Nephron progenitor cell (in vitro differentiated cells): ENCODE measurements around the gene SPPL2B.

ENCODE experiments used
- DNase-seq: peaks from one replicate; pipeline ENCODE4 v3.0.0; 2021
- H3K27ac Mint-ChIP-seq: 2 replicates; pipeline ENCODE4 v1.8.0; 2021; ENCODE audit warnings: mild to moderate bottlenecking, moderate library complexity, mixed read lengths
- H3K27me3 Mint-ChIP-seq: 2 replicates; pipeline ENCODE4 v1.8.0; 2021; ENCODE audit warnings: mild to moderate bottlenecking, low read depth, mixed read lengths; ENCODE audit not compliant: poor library complexity
- H3K36me3 Mint-ChIP-seq: 2 replicates; pipeline ENCODE4 v1.8.0; 2021; ENCODE audit warnings: low read depth, mixed read lengths
- H3K4me1 Mint-ChIP-seq: 2 replicates; pipeline ENCODE4 v1.8.0; 2021; ENCODE audit warnings: mixed read lengths
- H3K4me3 Mint-ChIP-seq: 2 replicates; pipeline ENCODE4 v1.8.0; 2021; ENCODE audit warnings: mild to moderate bottlenecking, moderate library complexity, mixed read lengths
- H3K9me3 Mint-ChIP-seq: 2 replicates; pipeline ENCODE4 v1.8.0; 2021; ENCODE audit warnings: mild to moderate bottlenecking, moderate library complexity, mixed read lengths
- TF ChIP-seq, protein P1 (sequence below): fragments of 200-600 bp; sonication (generic); IDR thresholded peaks from 2 replicates; pipeline ENCODE4 v1.5.0; 2021; ENCODE audit warnings: antibody characterized with exemption

SPPL2B gene

DNA sequence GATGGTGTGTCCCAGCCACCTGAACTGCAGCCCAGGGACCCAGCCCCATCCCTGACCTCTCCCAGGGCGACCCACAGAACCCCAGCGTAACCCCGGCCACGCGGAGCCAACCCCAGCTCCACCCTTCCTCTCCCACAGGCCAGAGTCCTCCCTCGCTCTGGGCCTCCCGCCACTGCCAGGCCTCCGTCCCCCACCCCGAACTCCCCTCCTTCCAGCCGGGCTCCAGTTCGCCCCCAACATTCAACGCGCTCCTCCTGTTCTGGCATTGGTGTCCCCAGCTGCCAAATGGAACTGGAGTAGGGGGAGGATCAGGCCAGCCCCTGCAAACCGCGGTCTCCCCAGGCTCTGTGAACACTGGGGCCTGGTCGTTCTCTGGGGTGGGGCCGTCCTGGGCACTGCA, 28.0 kb upstream of the SPPL2B start:
- peaks cover 25% of the 10 kb centered on the region for H3K4me1 Mint-ChIP-seq
- no peak overlapping the region for H3K4me3 Mint-ChIP-seq
- no peaks in the 10 kb centered on the region for H3K36me3 Mint-ChIP-seq
- no peak overlapping the region for H3K27ac Mint-ChIP-seq
- H3K27me3 Mint-ChIP-seq: peaks cover 33% of the 10 kb centered on the region
- peaks cover 3% of the 10 kb centered on the region for H3K9me3 Mint-ChIP-seq
- no peak for DNase-seq
- TF ChIP-seq, protein P1, sequence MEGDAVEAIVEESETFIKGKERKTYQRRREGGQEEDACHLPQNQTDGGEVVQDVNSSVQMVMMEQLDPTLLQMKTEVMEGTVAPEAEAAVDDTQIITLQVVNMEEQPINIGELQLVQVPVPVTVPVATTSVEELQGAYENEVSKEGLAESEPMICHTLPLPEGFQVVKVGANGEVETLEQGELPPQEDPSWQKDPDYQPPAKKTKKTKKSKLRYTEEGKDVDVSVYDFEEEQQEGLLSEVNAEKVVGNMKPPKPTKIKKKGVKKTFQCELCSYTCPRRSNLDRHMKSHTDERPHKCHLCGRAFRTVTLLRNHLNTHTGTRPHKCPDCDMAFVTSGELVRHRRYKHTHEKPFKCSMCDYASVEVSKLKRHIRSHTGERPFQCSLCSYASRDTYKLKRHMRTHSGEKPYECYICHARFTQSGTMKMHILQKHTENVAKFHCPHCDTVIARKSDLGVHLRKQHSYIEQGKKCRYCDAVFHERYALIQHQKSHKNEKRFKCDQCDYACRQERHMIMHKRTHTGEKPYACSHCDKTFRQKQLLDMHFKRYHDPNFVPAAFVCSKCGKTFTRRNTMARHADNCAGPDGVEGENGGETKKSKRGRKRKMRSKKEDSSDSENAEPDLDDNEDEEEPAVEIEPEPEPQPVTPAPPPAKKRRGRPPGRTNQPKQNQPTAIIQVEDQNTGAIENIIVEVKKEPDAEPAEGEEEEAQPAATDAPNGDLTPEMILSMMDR: no peak

DNA sequence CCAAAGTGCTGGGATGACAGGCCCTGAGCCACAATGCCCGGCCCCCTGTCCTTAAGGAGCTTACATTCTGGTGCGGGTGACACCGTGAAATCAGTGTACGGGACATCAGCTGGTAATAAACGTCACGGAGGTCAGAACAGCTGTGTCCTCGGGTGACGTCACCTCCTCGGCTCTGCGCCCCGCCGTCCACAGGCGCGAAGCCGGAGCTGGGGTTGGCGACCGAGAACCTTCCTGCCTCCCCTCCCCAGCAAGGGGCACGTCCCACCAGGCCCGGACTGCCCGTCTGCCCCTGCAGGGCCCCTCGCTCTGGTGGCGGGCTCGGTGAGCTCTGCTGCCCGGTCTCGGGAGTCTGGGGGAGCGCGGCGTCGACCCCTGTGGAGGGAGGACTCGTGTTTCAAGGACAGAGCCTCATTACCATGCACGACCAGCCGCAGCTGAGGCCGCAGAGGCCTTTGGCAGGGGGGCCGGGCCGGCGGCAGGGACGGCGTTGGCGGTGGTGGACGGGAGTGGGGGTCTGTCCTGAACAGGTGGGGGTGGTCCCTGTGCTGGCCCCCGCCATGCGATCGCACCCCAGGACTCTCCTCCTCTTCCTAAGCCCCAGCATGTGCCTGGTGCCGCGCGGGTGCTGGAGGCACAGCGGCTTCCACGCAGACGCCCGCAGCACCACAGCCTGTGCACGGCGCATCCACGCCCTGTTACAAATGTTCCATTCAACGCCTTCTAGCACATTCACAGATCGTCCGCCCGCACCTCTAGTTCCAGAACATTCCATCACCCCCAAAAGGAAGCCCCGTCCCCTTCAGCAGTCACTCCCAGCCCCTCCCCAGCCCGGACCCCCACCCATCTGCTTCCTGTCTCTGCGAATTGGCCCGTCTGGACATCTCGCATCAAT, 25.9 kb upstream of the SPPL2B start:
- DNase-seq: peak; percentile 76
- H3K27ac Mint-ChIP-seq: no peak overlapping the region
- H3K9me3 Mint-ChIP-seq: peaks cover 3% of the 10 kb centered on the region
- TF ChIP-seq, protein P1: no peak
- no peaks in the 10 kb centered on the region for H3K36me3 Mint-ChIP-seq
- peak overlapping the region; percentile 22 for H3K4me3 Mint-ChIP-seq
- peaks cover 46% of the 10 kb centered on the region for H3K27me3 Mint-ChIP-seq
- H3K4me1 Mint-ChIP-seq: peaks cover 26% of the 10 kb centered on the region

- TF ChIP-seq, protein P1: no peak
- Mint-ChIP-seq H3K4me1 (peaks cover 26% of the 10 kb centered on the region), H3K4me3 (no peak overlapping the region), H3K27ac (no peak overlapping the region), H3K9me3 (peaks cover 3% of the 10 kb centered on the region), H3K27me3 (peaks cover 49% of the 10 kb centered on the region), H3K36me3 (no peaks in the 10 kb centered on the region)
- DNase-seq: no peak
Observed at GRCh38 chr19:2303211-2303798, 25.2 kb upstream of the SPPL2B start.

DNA sequence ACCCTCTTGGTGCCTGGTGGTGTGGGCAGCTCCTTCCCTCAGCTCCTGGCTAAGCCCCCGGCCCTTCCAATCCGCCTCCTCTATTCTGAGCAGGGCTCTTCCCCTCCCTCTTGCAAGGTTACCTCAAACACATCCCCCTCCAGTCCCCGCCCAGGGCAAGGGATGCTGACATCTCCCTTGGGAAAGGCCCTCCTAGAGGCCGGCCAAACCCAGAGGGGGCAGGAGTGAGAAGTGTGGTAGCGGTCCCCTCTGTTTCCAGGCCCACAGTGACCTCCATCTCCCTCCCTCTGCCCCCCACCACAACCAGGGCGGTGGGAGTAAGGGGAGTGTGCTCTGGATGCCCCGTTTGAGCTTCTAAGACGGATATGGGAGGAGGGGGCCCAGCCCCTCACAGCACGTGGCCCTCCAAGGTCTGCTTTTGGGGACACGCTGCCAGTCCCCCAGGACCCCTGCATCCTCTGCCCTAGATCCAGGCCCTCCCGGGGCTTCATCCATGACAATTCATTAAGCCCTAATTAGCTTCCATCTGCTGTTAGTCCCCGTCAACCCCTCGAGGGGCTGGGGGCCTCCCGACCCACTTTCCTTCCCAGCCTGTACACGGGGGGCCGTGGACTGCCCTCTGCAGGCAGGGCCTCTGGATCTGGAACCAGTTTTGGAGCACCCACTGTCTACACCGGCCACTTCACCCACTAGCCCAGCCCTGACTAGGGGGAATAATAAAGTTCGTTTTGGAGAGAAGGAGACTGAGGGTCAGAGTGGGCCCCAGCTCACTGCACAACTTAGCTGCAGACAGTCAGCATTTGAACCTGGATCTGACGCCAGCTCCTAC, 22.8 kb upstream of the SPPL2B start:
- no peak for DNase-seq
- Mint-ChIP-seq H3K27me3 (peaks cover 65% of the 10 kb centered on the region), H3K4me1 (peaks cover 25% of the 10 kb centered on the region), H3K9me3 (peaks cover 3% of the 10 kb centered on the region), H3K27ac (no peak overlapping the region), H3K36me3 (no peaks in the 10 kb centered on the region), H3K4me3 (no peak overlapping the region)
- TF ChIP-seq, protein P1: no peak

GRCh38 chr19:2306281-2306806, 22.1 kb upstream of the SPPL2B start:
- TF ChIP-seq, protein P1: no peak
- H3K27me3 Mint-ChIP-seq: peaks cover 66% of the 10 kb centered on the region
- peaks cover 18% of the 10 kb centered on the region for H3K4me1 Mint-ChIP-seq
- H3K4me3 Mint-ChIP-seq: no peak overlapping the region
- peaks cover 3% of the 10 kb centered on the region for H3K9me3 Mint-ChIP-seq
- no peaks in the 10 kb centered on the region for H3K36me3 Mint-ChIP-seq
- no peak overlapping the region for H3K27ac Mint-ChIP-seq
- DNase-seq: no peak
